GM12878 (cell line): Measurements from ENCODE around the gene SLC38A8. TPM values are rescaled to one million over a fixed set of nuclear protein-coding genes. Genes with fewer than 3 reads are reported as not detected.

Experiments used
- ATAC-seq: fragments of 200-7000 bp; cut with Tn5 transposase; 3 replicates; pipeline ENCODE4 v1.9.1; 2020; ENCODE audit warnings: mild to moderate bottlenecking, moderate library complexity
- BruUV-seq: library from RNA; stranded (reverse); fragments of 400-500 nt; replicated peaks from 2 replicates; lab custom pipeline; 2021; lab: Mats Ljungman, UMichigan
- CTCF ChIA-PET: fragments of 300-600 bp; sonication (Branson Sonifier 250); formaldehyde crosslinking; extraction: SDS; loops from one replicate; lab custom pipeline; 2021; ENCODE audit warnings: inconsistent platforms; lab: Yijun Ruan, JAX
- POLR2A ChIA-PET: fragments of 350-600 bp; formaldehyde crosslinking; extraction: SDS; loops from one replicate; lab custom pipeline; 2021; ENCODE audit warnings: inconsistent platforms; lab: Charles Lee
- RAD21 ChIA-PET: fragments of 300-600 bp; sonication (Branson Sonifier 250); formaldehyde crosslinking; loops from one replicate; lab custom pipeline; 2023; ENCODE audit warnings: antibody characterized with exemption; ENCODE audit not compliant: unreplicated experiment; lab: Charles Lee
- SMC1A ChIA-PET: fragments of 300-600 bp; sonication (Branson Sonifier 250); formaldehyde crosslinking; loops from one replicate; lab custom pipeline; 2023; ENCODE audit not compliant: unreplicated experiment, uncharacterized antibody; lab: Charles Lee
- DNase-seq: peaks from one replicate; pipeline ENCODE4 v3.0.0-alpha.2; 2011; ENCODE audit warnings: low read depth, low spot score
- FAIRE-seq: peaks from 3 replicates; lab custom pipeline; 2011; peaks lifted over from hg19 to GRCh38; lab: Jason Lieb, UNC
- H2AFZ ChIP-seq: 2 replicates; pipeline ENCODE4 v1.6.0; 2011; ENCODE audit warnings: low read depth, low read length, control low read depth; ENCODE audit not compliant: control insufficient read depth
- H3K27ac ChIP-seq: 2 replicates; pipeline ENCODE4 v1.5.1; 2011; ENCODE audit warnings: control low read depth; ENCODE audit not compliant: control insufficient read depth, insufficient read depth
- H3K27me3 ChIP-seq, 2 experiments: replicated peaks in 1 of 2; 2 replicates each; pipeline versions ENCODE4 v1.6.0 to v1.6.1; 2011; ENCODE audit warnings: low read length in 1 of 2; ENCODE audit not compliant: control insufficient read depth in 2 of 2, insufficient read depth in 2 of 2
- H3K36me3 ChIP-seq, 2 experiments: 2 replicates each; pipeline ENCODE4 v1.5.1; 2011; ENCODE audit warnings: low read length in 1 of 2; ENCODE audit not compliant: control insufficient read depth in 2 of 2, insufficient read depth in 2 of 2
- H3K4me1 ChIP-seq: 2 replicates; pipeline ENCODE4 v1.6.1; 2011; ENCODE audit warnings: mild to moderate bottlenecking, low read length, moderate library complexity, mixed read lengths; ENCODE audit not compliant: control insufficient read depth, insufficient read depth
- H3K4me2 ChIP-seq: 2 replicates; pipeline ENCODE4 v1.6.0; 2011; ENCODE audit warnings: control low read depth; ENCODE audit not compliant: control insufficient read depth, insufficient read depth
- H3K4me3 ChIP-seq: fragments of 200-600 bp; sonication (generic); 2 replicates; pipeline ENCODE4 v1.5.1; 2016
- H3K79me2 ChIP-seq: 2 replicates; pipeline ENCODE4 v1.6.0; 2011; ENCODE audit warnings: low read length; ENCODE audit not compliant: control insufficient read depth, insufficient read depth
- H3K9ac ChIP-seq: 2 replicates; pipeline ENCODE4 v1.8.0; 2011; ENCODE audit warnings: low read length, control low read depth, mixed read lengths; ENCODE audit not compliant: control insufficient read depth, insufficient read depth
- H3K9me3 ChIP-seq: replicated peaks from 3 replicates; pipeline ENCODE4 v1.5.1; 2011; ENCODE audit warnings: mild to moderate bottlenecking, low read length; ENCODE audit not compliant: control insufficient read depth, insufficient read depth
- H4K20me1 ChIP-seq: 2 replicates; pipeline ENCODE4 v1.6.0; 2011; ENCODE audit not compliant: control insufficient read depth, insufficient read depth
- CREB1 ChIP-seq: IDR thresholded peaks from 2 replicates; pipeline ENCODE4 v1.6.1; 2012; ENCODE audit warnings: low read depth, mild to moderate bottlenecking, inconsistent platforms
- HDAC2 ChIP-seq: fragments of 200-600 bp; sonication (generic); IDR thresholded peaks from 2 replicates; pipeline ENCODE4 v1.6.1; 2017
- IKZF2 ChIP-seq, 2 experiments: fragments of 450-650 bp; IDR thresholded peaks; 2 replicates each; pipeline ENCODE4 v1.6.1; 2017; ENCODE audit warnings: mild to moderate bottlenecking in 2 of 2, moderate library complexity in 2 of 2
- JUND ChIP-seq: IDR thresholded peaks from 2 replicates; pipeline ENCODE4 v1.6.1; 2012; ENCODE audit warnings: low read depth, mild to moderate bottlenecking, low read length, improper control_type of control experiment, moderate library complexity
- KAT2A ChIP-seq: conservative IDR thresholded peaks from 2 replicates; pipeline ENCODE4 v1.6.1; 2011; ENCODE audit warnings: low read depth, low read length; ENCODE audit not compliant: control insufficient read depth
- KDM1A ChIP-seq: fragments of 200-600 bp; sonication (generic); IDR thresholded peaks from 2 replicates; pipeline ENCODE4 v1.6.1; 2016; ENCODE audit warnings: borderline replicate concordance
- KLF5 ChIP-seq: fragments of 450-650 bp; IDR thresholded peaks from 2 replicates; pipeline ENCODE4 v1.6.1; 2014; ENCODE audit warnings: mild to moderate bottlenecking; ENCODE audit not compliant: partially characterized antibody
- NR2C2 ChIP-seq: IDR thresholded peaks from 2 replicates; pipeline ENCODE4 v1.6.1; 2011; ENCODE audit warnings: borderline replicate concordance, low read depth; ENCODE audit not compliant: control insufficient read depth, insufficient read length
- REST ChIP-seq: IDR thresholded peaks from 2 replicates; pipeline ENCODE4 v1.6.1; 2012; ENCODE audit warnings: mild to moderate bottlenecking, low read depth, low read length
- SUPT20H ChIP-seq: IDR thresholded peaks from 2 replicates; pipeline ENCODE4 v1.6.1; 2011; ENCODE audit warnings: low read depth, mild to moderate bottlenecking, low read length, moderate library complexity, borderline replicate concordance; ENCODE audit not compliant: control insufficient read depth
- SUZ12 ChIP-seq: fragments of 200-600 bp; sonication (generic); IDR thresholded peaks from one replicate; pipeline ENCODE4 v1.6.1; 2018; ENCODE audit warnings: antibody characterized with exemption, mild to moderate bottlenecking; ENCODE audit not compliant: unreplicated experiment
- ZBED1 ChIP-seq: IDR thresholded peaks from 2 replicates; pipeline ENCODE4 v1.6.1; 2016; ENCODE audit warnings: borderline replicate concordance
- ZZZ3 ChIP-seq: IDR thresholded peaks from 2 replicates; pipeline ENCODE4 v1.6.1; 2011; ENCODE audit warnings: low read depth; ENCODE audit not compliant: control insufficient read depth, insufficient read length
- WGBS: methylation state at CpG from one replicate; pipeline ENCODE4 v1.1.6; 2016; ENCODE audit warnings: low lambda C conversion rate; ENCODE audit not compliant: insufficient replicate concordance, insufficient coverage; ENCODE audit errors: missing lambda C conversion rate; 5-methylcytosine and 5-hydroxymethylcytosine counted together
- in situ Hi-C: fragments of 300-500 bp; cut with MboI; formaldehyde crosslinking; loops from 9 replicates; pipeline ENCODE4 v1.14.3; 2018; ENCODE audit warnings: mixed read lengths
- intact Hi-C: fragments of 100-400 bp; cut with micrococcal nuclease; formaldehyde crosslinking; loops from one replicate; pipeline ENCODE4 v1.14.2; 2022; ENCODE audit not compliant: unreplicated experiment
- polyA plus RNA-seq, 11 experiments: library from polyadenylated mRNA; depleted of rRNA in 4 of 11; unstranded in 6 of 11; stranded (reverse) in 5 of 11; fragments of >200 nt; fragmentation: Nextera tagmentation in 4 of 11; fragmentation: Illumina TruSeq in 1 of 11; extraction: Ambion mirVana in 4 of 11; extraction: Trizol in 1 of 11; gene quantifications; 1 replicate in 1 of 11; 2 replicates in 10 of 11; pipeline versions ENCODE4 v1.2.1 to v1.2.3, GENCODE V29; 2011 to 2016; ENCODE audit warnings: inconsistent platforms in 2 of 11, missing spikeins in 2 of 11, low read depth in 1 of 11
- total RNA-seq, 4 experiments: library from RNA; depleted of rRNA in 3 of 4; stranded (reverse); fragments of >200 nt in 3 of 4; fragmentation: Illumina TruSeq in 1 of 4; extraction: Trizol in 1 of 4; gene quantifications; 2 replicates each; pipeline versions ENCODE4 v1.2.1 to v1.2.3, GENCODE V29; 2013 to 2021
- TF ChIP-seq, protein P1 (sequence below): fragments of 450-650 bp; IDR thresholded peaks from 2 replicates; pipeline ENCODE4 v1.6.1; 2018; ENCODE audit warnings: mild to moderate bottlenecking, low read depth, moderate library complexity; ENCODE audit not compliant: partially characterized antibody

Gene SLC38A8
- total and polyA plus RNA-seq, 10 of the 15 experiments (the other 5 are each of a cell fraction or from before 2014, with no cell fraction given): not detected

GRCh38 chr16:84043486-84044117 lies 1.0 kb upstream of the SLC38A8 start:
- TF ChIP-seq JUND (no peak), HDAC2 (no peak), KLF5 (no peak), SUZ12 (no peak), NR2C2 (no peak), REST (no peak), KDM1A (no peak), ZZZ3 (no peak), IKZF2 (IDR thresholded peaks at IDR 0.05) (no peak), KAT2A (no peak), ZBED1 (no peak), SUPT20H (no peak), CREB1 (no peak)
- TF ChIP-seq, protein P1, sequence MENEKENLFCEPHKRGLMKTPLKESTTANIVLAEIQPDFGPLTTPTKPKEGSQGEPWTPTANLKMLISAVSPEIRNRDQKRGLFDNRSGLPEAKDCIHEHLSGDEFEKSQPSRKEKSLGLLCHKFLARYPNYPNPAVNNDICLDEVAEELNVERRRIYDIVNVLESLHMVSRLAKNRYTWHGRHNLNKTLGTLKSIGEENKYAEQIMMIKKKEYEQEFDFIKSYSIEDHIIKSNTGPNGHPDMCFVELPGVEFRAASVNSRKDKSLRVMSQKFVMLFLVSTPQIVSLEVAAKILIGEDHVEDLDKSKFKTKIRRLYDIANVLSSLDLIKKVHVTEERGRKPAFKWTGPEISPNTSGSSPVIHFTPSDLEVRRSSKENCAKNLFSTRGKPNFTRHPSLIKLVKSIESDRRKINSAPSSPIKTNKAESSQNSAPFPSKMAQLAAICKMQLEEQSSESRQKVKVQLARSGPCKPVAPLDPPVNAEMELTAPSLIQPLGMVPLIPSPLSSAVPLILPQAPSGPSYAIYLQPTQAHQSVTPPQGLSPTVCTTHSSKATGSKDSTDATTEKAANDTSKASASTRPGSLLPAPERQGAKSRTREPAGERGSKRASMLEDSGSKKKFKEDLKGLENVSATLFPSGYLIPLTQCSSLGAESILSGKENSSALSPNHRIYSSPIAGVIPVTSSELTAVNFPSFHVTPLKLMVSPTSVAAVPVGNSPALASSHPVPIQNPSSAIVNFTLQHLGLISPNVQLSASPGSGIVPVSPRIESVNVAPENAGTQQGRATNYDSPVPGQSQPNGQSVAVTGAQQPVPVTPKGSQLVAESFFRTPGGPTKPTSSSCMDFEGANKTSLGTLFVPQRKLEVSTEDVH: no peak
- intact Hi-C loops: no loop called here
- no peak for FAIRE-seq

More at GRCh38 chr16:84043486-84044117, 1.0 kb upstream of the SLC38A8 start:
- DNase-seq (no peak), ATAC-seq (peak; percentile 28; the same call in 2 of the 3 replicates)
- WGBS: 34% methylated on average over 18 of the region's 18 CpGs
- ChIA-PET RAD21 (no interaction called here), POLR2A (no interaction called here), SMC1A (no interaction called here), CTCF (interaction anchor here (1.5 kb wide), 1 partner anchor 17 kb away, joined by 3 read pairs; no protein-coding TSS in a partner anchor)
- no peak overlapping the region for H3K9ac ChIP-seq
- H3K27ac ChIP-seq: no peak overlapping the region
- H3K36me3 ChIP-seq: no peaks in the 10 kb centered on the region
- H3K4me3 ChIP-seq: no peak overlapping the region
- H3K9me3 ChIP-seq: no peaks in the 10 kb centered on the region
- in situ Hi-C loops: no loop called here
- BruUV-seq: no TSS peak
- H3K4me2 ChIP-seq: no peak overlapping the region
- H4K20me1 ChIP-seq: no peaks in the 10 kb centered on the region
- no peaks in the 10 kb centered on the region; a peak in 3 of 4 replicates for H3K27me3 ChIP-seq
- no peak overlapping the region for H2AFZ ChIP-seq
- no peaks in the 10 kb centered on the region for H3K79me2 ChIP-seq
- H3K4me1 ChIP-seq: no peaks in the 10 kb centered on the region
